ENCODE data around the gene LTF. TPM values are rescaled to one million over a fixed set of nuclear protein-coding genes. Genes with fewer than 3 reads are reported as not detected.
"Not testable (repeated sequence)": the region's sequence is repeated elsewhere in the genome, so short reads cannot be mapped to it uniquely, and the experiment has no call there.

The LTF gene
- total RNA-seq, 4 donors from 2014 or later, result 0.14 to 3.3 TPM; not detected in 2

- Histone ChIP-seq H3K4me1 (peaks cover 0 to 20% (median 11%) of the 10 kb centered on the region in 4 donors), H3K4me3 (no peak overlapping the region), H3K27me3 (no peaks in the 10 kb centered on the region), H3K27ac (peak overlapping the region; percentile 65 to 81 (median 76)), H3K9me3 (no peaks in the 10 kb centered on the region), H3K36me3 (no peaks in the 10 kb centered on the region)
- WGBS, 2 donors (ENCODE audit: low coverage in 1 of 2), result 51 to 59% methylated on average over 3 to 5 of the region's 5 CpGs
- TF ChIP-seq POLR2AphosphoS5 (IDR thresholded peaks at IDR 0.05) (peak in 1 of 3 donors; percentile 47), CTCF (IDR thresholded peaks at IDR 0.05) (no peak)
- intact Hi-C loops (cut with DNase I; ENCODE audit: low total_unique reads) (loop anchor here (5.0 kb wide), 1 partner anchor 107 kb away; no protein-coding TSS in a partner anchor), in situ Hi-C loops (cut with MboI; ENCODE audit: low pct_ligation_motif_present in 1 of 4, low pct_unique_long_range_greater_than_20kb in 1 of 4, low sequenced_read_pairs in 3 of 4) (loop anchor here in 1 of 4 donors (25.0 kb wide), 1 partner anchor 667 kb away; no protein-coding TSS in a partner anchor)
- DNase-seq, result peak; percentile 32
Observed at GRCh38 chr3:46429671-46430070, 35.0 kb downstream of the LTF start.

GRCh38 chr3:46429250-46429649 is 35.5 kb downstream of the LTF start:
- Histone ChIP-seq H3K27me3 (no peaks in the 10 kb centered on the region), H3K4me3 (no peak overlapping the region), H3K4me1 (peaks cover 0 to 20% (median 11%) of the 10 kb centered on the region in 4 donors), H3K36me3 (no peaks in the 10 kb centered on the region), H3K9me3 (no peaks in the 10 kb centered on the region), H3K27ac (peak overlapping the region; percentile 65 to 81 (median 76))
- 44 to 47% methylated on average over 4 to 5 of the region's 5 CpGs for WGBS, 2 donors (ENCODE audit: low coverage in 1 of 2)
- no peak for DNase-seq
- in situ Hi-C loops (cut with MboI; ENCODE audit: low pct_ligation_motif_present in 1 of 4, low pct_unique_long_range_greater_than_20kb in 1 of 4, low sequenced_read_pairs in 3 of 4), result loop anchor here in 1 of 4 donors (25.0 kb wide), 1 partner anchor 667 kb away; no protein-coding TSS in a partner anchor
- intact Hi-C loops (cut with DNase I; ENCODE audit: low total_unique reads), result loop anchor here (5.0 kb wide), 1 partner anchor 107 kb away; no protein-coding TSS in a partner anchor
- no peak for TF ChIP-seq EP300 (IDR thresholded peaks at IDR 0.05; ENCODE audit: low read depth)
- no peak for TF ChIP-seq CTCF (IDR thresholded peaks at IDR 0.05)
- TF ChIP-seq POLR2AphosphoS5 (IDR thresholded peaks at IDR 0.05), result no peak
- TF ChIP-seq POLR2A (IDR thresholded peaks at IDR 0.05), result no peak

DNA sequence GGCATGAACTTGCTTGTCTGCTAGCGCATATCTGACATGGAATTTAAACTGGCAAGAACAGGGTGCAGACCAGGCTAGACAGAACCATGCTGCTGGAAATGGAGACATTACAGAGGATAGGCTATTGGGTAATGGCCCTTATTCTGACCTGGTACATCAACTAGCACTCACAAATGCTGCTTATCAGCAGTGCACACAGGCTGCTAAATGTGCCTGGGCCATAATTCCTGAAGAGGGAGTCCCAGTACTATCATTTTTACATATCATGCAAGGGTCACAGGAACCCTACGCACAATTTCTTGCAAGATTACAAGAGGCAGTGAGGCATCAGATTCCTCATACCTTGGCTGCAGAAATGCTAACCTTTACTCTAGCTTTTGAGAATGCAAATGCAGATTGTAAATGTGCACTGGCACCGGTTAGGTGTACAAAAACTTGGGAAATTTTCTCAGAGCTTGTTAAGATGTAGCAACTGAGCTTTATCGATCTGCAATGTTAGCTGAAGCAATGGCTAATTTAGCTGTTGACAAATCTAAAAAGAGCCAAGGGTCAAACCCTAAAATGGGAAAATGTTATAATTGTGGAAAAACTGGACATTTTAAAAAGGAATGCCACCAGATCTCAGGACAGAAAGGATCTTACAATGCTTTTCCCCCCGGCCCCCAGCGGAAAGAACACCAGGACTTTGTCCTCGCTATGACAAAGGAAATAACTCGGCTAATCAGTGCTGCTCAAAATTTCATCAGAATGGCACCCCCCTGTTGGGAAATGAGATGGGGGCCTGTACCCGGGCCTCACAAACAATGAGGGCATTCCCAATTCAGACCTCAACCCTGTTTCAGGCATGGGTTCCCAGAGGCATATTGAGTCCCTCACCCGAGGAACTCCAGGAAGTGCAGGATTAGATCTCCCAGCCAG is 36.5 kb downstream of the LTF start:
- Histone ChIP-seq H3K4me3 (no peak overlapping the region), H3K27ac (peak overlapping the region; percentile 65 to 81 (median 76)), H3K27me3 (no peaks in the 10 kb centered on the region), H3K36me3 (no peaks in the 10 kb centered on the region), H3K9me3 (no peaks in the 10 kb centered on the region), H3K4me1 (peaks cover 0 to 20% (median 11%) of the 10 kb centered on the region in 4 donors)
- in situ Hi-C loops (cut with MboI; ENCODE audit: low pct_ligation_motif_present in 1 of 4, low pct_unique_long_range_greater_than_20kb in 1 of 4, low sequenced_read_pairs in 3 of 4) (loop anchor here in 1 of 4 donors (25.0 kb wide), 1 partner anchor 666 kb away; no protein-coding TSS in a partner anchor), intact Hi-C loops (cut with DNase I; ENCODE audit: low total_unique reads) (loop anchor here (5.0 kb wide), 1 partner anchor 106 kb away; no protein-coding TSS in a partner anchor)
- no peak for DNase-seq
- no peak for TF ChIP-seq EP300 (IDR thresholded peaks at IDR 0.05; ENCODE audit: low read depth)
- no peak for TF ChIP-seq POLR2AphosphoS5 (IDR thresholded peaks at IDR 0.05)
- TF ChIP-seq POLR2A (IDR thresholded peaks at IDR 0.05), result no peak
- TF ChIP-seq CTCF (IDR thresholded peaks at IDR 0.05), result no peak
- 44 to 75% methylated on average over 1 to 10 of the region's 10 CpGs for WGBS, 2 donors (ENCODE audit: low coverage in 1 of 2)

DNA sequence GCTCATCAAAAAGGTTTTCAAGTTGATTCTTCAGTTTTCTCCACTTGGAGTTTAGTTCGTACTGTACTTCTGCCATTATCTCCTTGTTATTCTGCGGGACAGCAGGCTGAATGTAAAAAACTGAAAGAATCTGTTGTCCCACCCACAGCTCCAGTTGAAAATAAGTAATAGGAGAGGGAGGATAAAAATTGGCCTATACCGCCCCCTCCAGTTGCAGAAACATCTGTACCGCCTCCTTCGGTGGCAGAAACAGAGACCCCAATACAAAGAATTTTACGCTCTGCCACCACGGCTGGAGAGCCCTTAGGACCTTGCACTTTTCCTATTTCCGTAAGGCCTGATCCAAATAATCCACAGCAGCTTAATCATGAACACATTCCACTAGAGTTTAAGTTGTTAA is 37.3 kb downstream of the LTF start:
- H3K27ac ChIP-seq, H3K36me3 ChIP-seq, DNase-seq, H3K9me3 ChIP-seq, H3K4me3 ChIP-seq, H3K27me3 ChIP-seq: not testable (repeated sequence)
- intact Hi-C loops (cut with DNase I; ENCODE audit: low total_unique reads) (loop anchor here (5.0 kb wide), 1 partner anchor 105 kb away; no protein-coding TSS in a partner anchor), in situ Hi-C loops (cut with MboI; ENCODE audit: low pct_ligation_motif_present in 1 of 4, low pct_unique_long_range_greater_than_20kb in 1 of 4, low sequenced_read_pairs in 3 of 4) (loop anchor here in 1 of 4 donors (25.0 kb wide), 1 partner anchor 665 kb away; no protein-coding TSS in a partner anchor)
- 77 to 84% methylated on average over 2 to 8 of the region's 8 CpGs for WGBS, 2 donors (ENCODE audit: low coverage in 1 of 2)
- peaks cover 0 to 20% (median 11%) of the 10 kb centered on the region in 4 donors for H3K4me1 ChIP-seq

DNA sequence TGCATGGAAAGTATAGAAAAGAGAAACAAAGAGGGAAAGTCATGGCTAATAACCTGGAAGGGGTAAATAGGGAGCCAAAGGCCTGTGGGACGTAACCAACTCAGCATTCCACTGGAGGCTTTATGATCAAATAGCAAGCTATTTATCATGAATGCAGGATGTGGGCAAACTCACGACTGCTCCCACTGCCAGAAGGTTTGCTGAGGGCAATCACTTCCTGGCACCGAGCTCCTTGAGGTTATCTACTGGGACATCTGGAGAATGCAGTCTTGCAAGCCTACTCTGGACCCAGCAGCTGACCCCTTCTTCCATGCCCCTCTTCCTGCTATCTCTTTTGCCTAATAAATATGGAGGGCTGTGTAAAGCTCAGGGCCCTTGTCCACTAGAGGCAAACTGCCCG is 38.2 kb downstream of the LTF start:
- H3K36me3 ChIP-seq, H3K27me3 ChIP-seq, H3K9me3 ChIP-seq, DNase-seq, H3K4me3 ChIP-seq, H3K27ac ChIP-seq: not testable (repeated sequence)
- WGBS, 2 donors (ENCODE audit: low coverage in 1 of 2), result 45 to 46% methylated on average over 3 to 4 of the region's 4 CpGs
- in situ Hi-C loops (cut with MboI; ENCODE audit: low pct_ligation_motif_present in 1 of 4, low pct_unique_long_range_greater_than_20kb in 1 of 4, low sequenced_read_pairs in 3 of 4), result loop anchor here in 1 of 4 donors (25.0 kb wide), 1 partner anchor 664 kb away; no protein-coding TSS in a partner anchor
- intact Hi-C loops (cut with DNase I; ENCODE audit: low total_unique reads), result loop anchor here (5.0 kb wide), 1 partner anchor 104 kb away; no protein-coding TSS in a partner anchor
- peaks cover 0 to 20% (median 11%) of the 10 kb centered on the region in 4 donors for H3K4me1 ChIP-seq
